HCT116 (cell line): Measurements from ENCODE around the gene ALDOA. TPM values are rescaled to one million over a fixed set of nuclear protein-coding genes. Genes with fewer than 3 reads are reported as not detected.
A peak's percentile ranks its signal among the peaks of the same experiment; 100 is the strongest.

Experiments used
- ATAC-seq: fragments of 200-7000 bp; cut with Tn5 transposase; 2 replicates; pipeline ENCODE4 v1.9.1; 2020; ENCODE audit warnings: mild to moderate bottlenecking, moderate library complexity
- BruUV-seq: library from RNA; stranded (reverse); fragments of 400-500 nt; replicated peaks from 2 replicates; lab custom pipeline; 2021; lab: Mats Ljungman, UMichigan
- CTCF ChIA-PET: fragments of 300-600 bp; sonication (Branson Sonifier 250); formaldehyde crosslinking; loops from one replicate; lab custom pipeline; 2021; ENCODE audit warnings: antibody characterized with exemption; lab: Charles Lee
- POLR2A ChIA-PET: fragments of 300-600, 350-600 bp; sonication (Branson Sonifier 250); formaldehyde crosslinking; loops from one replicate; lab custom pipeline; 2021; ENCODE audit warnings: antibody characterized with exemption; lab: Charles Lee
- RAD21 ChIA-PET, 2 experiments: fragments of 300-600 bp; sonication (Branson Sonifier 250); formaldehyde crosslinking; loops; one replicate each; lab custom pipeline; 2023; ENCODE audit warnings: low total read pairs in 2 of 2; ENCODE audit not compliant: uncharacterized antibody in 2 of 2, unreplicated experiment in 2 of 2, low non-redundant PET in 1 of 2; lab: Charles Lee
- DNase-seq: peaks from one replicate; pipeline ENCODE4 v3.0.0-alpha.2; 2010; ENCODE audit warnings: low read depth, low spot score
- H2AFZ ChIP-seq: fragments of 200-600 bp; shearing (Covaris generic), sonication (generic); 2 replicates; pipeline ENCODE4 v1.6.1; 2017; ENCODE audit warnings: low read depth, mixed run types, mixed read lengths, antibody characterized with exemption, low read length; ENCODE audit not compliant: poor library complexity, severe bottlenecking
- H3K27ac ChIP-seq: 2 replicates; pipeline ENCODE4 v1.5.1; 2012; ENCODE audit warnings: low read depth, low read length
- H3K27me3 ChIP-seq: fragments of 200-600 bp; sonication (generic); 2 replicates; pipeline ENCODE4 v1.6.1; 2016; ENCODE audit warnings: mixed run types, low read length, mixed read lengths; ENCODE audit not compliant: insufficient read depth
- H3K36me3 ChIP-seq, 2 experiments: fragments of 200-500 bp in 1 of 2; fragments of 200-600 bp in 1 of 2; sonication (Bioruptor generic) in 1 of 2; sonication (generic) in 1 of 2; 2 replicates each; pipeline versions ENCODE4 v1.5.1 to v1.6.1; 2014 to 2016; ENCODE audit warnings: low read length in 2 of 2, inconsistent platforms in 1 of 2, mixed read lengths in 1 of 2, mixed run types in 1 of 2; ENCODE audit not compliant: insufficient read depth in 2 of 2, control insufficient read depth in 1 of 2
- H3K4me1 ChIP-seq, 2 experiments: fragments of 200-600 bp in 1 of 2; sonication (generic) in 1 of 2; 2 replicates each; pipeline versions ENCODE4 v1.5.1 to v1.6.1; 2012 to 2017; ENCODE audit warnings: low read length in 2 of 2, inconsistent platforms in 1 of 2, mild to moderate bottlenecking in 1 of 2, mixed read lengths in 1 of 2, mixed run types in 1 of 2, moderate library complexity in 1 of 2; ENCODE audit not compliant: insufficient read depth in 2 of 2, control insufficient read depth in 1 of 2
- H3K4me2 ChIP-seq: fragments of 200-600 bp; sonication (generic); 2 replicates; pipeline ENCODE4 v1.6.1; 2017; ENCODE audit warnings: mixed run types, low read length, mixed read lengths
- H3K4me3 ChIP-seq, 2 experiments: fragments of 200-600 bp in 1 of 2; sonication (generic) in 1 of 2; replicated peaks in 1 of 2; 2 replicates each; pipeline ENCODE4 v1.5.1; 2011 to 2016; ENCODE audit warnings: low read length in 2 of 2, control low read depth in 1 of 2, low read depth in 1 of 2, mild to moderate bottlenecking in 1 of 2, mixed read lengths in 1 of 2, mixed run types in 1 of 2
- H3K79me2 ChIP-seq: fragments of 200-600 bp; sonication (generic); 2 replicates; pipeline ENCODE4 v1.6.1; 2017; ENCODE audit warnings: mild to moderate bottlenecking, mixed run types, low read length, moderate library complexity, mixed read lengths; ENCODE audit not compliant: insufficient read depth
- H3K9ac ChIP-seq: fragments of 200-600 bp; sonication (generic); 2 replicates; pipeline ENCODE4 v1.6.1; 2016; ENCODE audit warnings: low read length, mixed read lengths
- H3K9me2 ChIP-seq: fragments of 200-600 bp; sonication (generic), shearing (Covaris generic); 2 replicates; pipeline ENCODE4 v1.6.1; 2017; ENCODE audit warnings: mixed run types, mild to moderate bottlenecking, moderate library complexity; ENCODE audit not compliant: insufficient read depth
- H3K9me3 ChIP-seq, 2 experiments: fragments of 200-500 bp in 1 of 2; fragments of 200-600 bp in 1 of 2; sonication (Bioruptor generic) in 1 of 2; sonication (generic) in 1 of 2; 2 replicates each; pipeline ENCODE4 v1.6.1; 2014 to 2017; ENCODE audit warnings: low read length in 2 of 2, mixed read lengths in 2 of 2, inconsistent platforms in 1 of 2, low read depth in 1 of 2, mild to moderate bottlenecking in 1 of 2, mixed run types in 1 of 2, moderate library complexity in 1 of 2; ENCODE audit not compliant: control insufficient read depth in 1 of 2, insufficient read depth in 1 of 2
- H4K20me1 ChIP-seq: fragments of 200-600 bp; sonication (generic), shearing (Covaris generic); 2 replicates; pipeline ENCODE4 v1.6.1; 2017; ENCODE audit warnings: mixed run types, mild to moderate bottlenecking, moderate library complexity; ENCODE audit not compliant: insufficient read depth
- CTCF ChIP-seq, 3 experiments: fragments of 200-600 bp in 1 of 3; sonication (generic) in 1 of 3; IDR thresholded peaks in 2 of 3; conservative IDR thresholded peaks in 1 of 3; 2 replicates each; pipeline ENCODE4 v1.5.1; 2012 to 2017; ENCODE audit warnings: low read depth in 2 of 3, low read length in 2 of 3, antibody characterized with exemption in 1 of 3, borderline replicate concordance in 1 of 3, control low read depth in 1 of 3, mild to moderate bottlenecking in 1 of 3, mixed read lengths in 1 of 3, mixed run types in 1 of 3, moderate library complexity in 1 of 3; ENCODE audit not compliant: insufficient read depth in 1 of 3
- ELF1 ChIP-seq: IDR thresholded peaks from 2 replicates; pipeline ENCODE4 v1.6.1; 2012; ENCODE audit warnings: low read depth, borderline replicate concordance
- EZH2 ChIP-seq: fragments of 200-600 bp; sonication (generic); IDR thresholded peaks from 2 replicates; pipeline ENCODE4 v1.6.1; 2017; ENCODE audit warnings: antibody characterized with exemption, mixed run types
- FOSL1 ChIP-seq: IDR thresholded peaks from 2 replicates; pipeline ENCODE4 v1.6.1; 2012; ENCODE audit warnings: low read depth
- MAX ChIP-seq: IDR thresholded peaks from 2 replicates; pipeline ENCODE4 v1.6.1; 2012
- POLR2A ChIP-seq: IDR thresholded peaks from 2 replicates; pipeline ENCODE4 v1.7.0; 2011; ENCODE audit warnings: borderline replicate concordance; ENCODE audit not compliant: insufficient read depth, insufficient read length; ENCODE audit errors: extremely low read depth
- POLR2AphosphoS5 ChIP-seq: IDR thresholded peaks from 2 replicates; pipeline ENCODE4 v1.6.1; 2011; ENCODE audit warnings: mild to moderate bottlenecking, low read depth, low read length, moderate library complexity
- RAD21 ChIP-seq: IDR thresholded peaks from 2 replicates; pipeline ENCODE4 v1.6.1; 2012; ENCODE audit warnings: low read depth, mild to moderate bottlenecking
- SIN3A ChIP-seq: IDR thresholded peaks from 2 replicates; pipeline ENCODE4 v1.6.1; 2012; ENCODE audit warnings: low read depth
- SP1 ChIP-seq: IDR thresholded peaks from 2 replicates; pipeline ENCODE4 v1.6.1; 2012; ENCODE audit warnings: low read depth
- ZFX ChIP-seq: fragments of 450-650 bp; IDR thresholded peaks from 2 replicates; pipeline ENCODE4 v1.6.1; 2017
- ZNF274 ChIP-seq: fragments of 200-500 bp; sonication (Bioruptor generic); IDR thresholded peaks from 2 replicates; pipeline ENCODE4 v1.6.1; 2014; ENCODE audit warnings: mild to moderate bottlenecking, low read depth, low read length, inconsistent platforms
- intact Hi-C: fragments of 100-400 bp; cut with micrococcal nuclease; formaldehyde crosslinking; loops from 2 replicates; pipeline ENCODE4 v1.10.0; 2022
- total RNA-seq: library from RNA; stranded (reverse); gene quantifications from one replicate; pipeline ENCODE4 v1.2.1, GENCODE V29; 2021; ENCODE audit not compliant: unreplicated experiment

Gene ALDOA
- total RNA-seq, 1 experiment from 2014 or later: 2,423 TPM

GRCh38 chr16:30091474-30092372, 26.2 kb downstream of the ALDOA start, which contains the start of gene TBX6:
Gene TBX6, minus strand, starts transcription at chr16:30091924. Its CDS starts 731 bp downstream, at chr16:30091193.
- CTCF ChIA-PET: interaction anchor here (0.6 to 6.3 kb wide), 22 partner anchors 11 to 602 kb away, joined by 3 to 48 read pairs (median 4); partner anchors contain the start of genes ALDOA, CORO1A, DCTPP1 and PRR14
- Histone ChIP-seq H4K20me1 (no peaks in the 10 kb centered on the region), H3K4me3 (peak within 1 kb of the TSS; percentile 62 to 68), H3K9ac (peak within 1 kb of the TSS; percentile 77), H3K27ac (peak within 1 kb of the TSS; percentile 77), H3K27me3 (no peaks in the 10 kb centered on the region), H3K9me3 (peaks cover 0 to 4% of the 10 kb centered on the region in 2 experiments; a peak in 1 of 4 replicates), H3K9me2 (no peaks in the 10 kb centered on the region), H3K4me1 (peaks cover 14 to 62% of the 10 kb centered on the region in 2 experiments), H3K4me2 (peak within 1 kb of the TSS; percentile 96), H3K36me3 (no peaks in the 10 kb centered on the region), H3K79me2 (no peaks in the 10 kb centered on the region), H2AFZ (peak within 1 kb of the TSS; percentile 82)
- ATAC-seq (peak; percentile 89), DNase-seq (peak; percentile 74)
- POLR2A ChIA-PET: interaction anchor here (0.7 to 2.7 kb wide), 7 partner anchors 12 to 602 kb away, joined by 3 to 10 read pairs (median 3); partner anchors contain the start of genes ALDOA and PRR14
- RAD21 ChIA-PET: interaction anchor here in 1 of 2 experiments (0.6 kb wide), 1 partner anchor 304 kb away, joined by 3 read pairs; the partner anchor contains the start of gene ZNF48
- BruUV-seq: no TSS peak
- intact Hi-C loops: loop anchor here (5.0 kb wide), 1 partner anchor 316 kb away; the partner anchor contains the start of gene ZNF771
- peak; percentile 44 to 76 (median 63); a peak in 5 of 6 replicates for TF ChIP-seq CTCF (IDR thresholded peaks at IDR 0.05 in 2 of 3, conservative IDR thresholded peaks at IDR 0.05 in 1 of 3; ENCODE audit: borderline replicate concordance in 1 of 3, insufficient read depth in 1 of 3, low read depth in 2 of 3, low read length in 2 of 3)
- TF ChIP-seq POLR2AphosphoS5: peak; percentile 49; the same call in 1 of the 2 replicates
- peak; percentile 86 for TF ChIP-seq RAD21
- TF ChIP-seq ELF1: no peak
- peak; percentile 55; the same call in 1 of the 2 replicates for TF ChIP-seq MAX
- no peak for TF ChIP-seq SIN3A
- TF ChIP-seq SP1: no peak
- TF ChIP-seq FOSL1: no peak
- no peak; the same call in 1 of the 2 replicates for TF ChIP-seq ZFX
- TF ChIP-seq ZNF274: no peak
- no peak for TF ChIP-seq EZH2
- TF ChIP-seq POLR2A: peak; percentile 4
